ENCODE results near the gene HIRA. TPM values are rescaled to one million over a fixed set of nuclear protein-coding genes. Genes with fewer than 3 reads are reported as not detected.
"Not testable (repeated sequence)": the region's sequence is repeated elsewhere in the genome, so short reads cannot be mapped to it uniquely, and the experiment has no call there.

HIRA gene
- total RNA-seq, 1 donor from 2014 or later, result 38.2 TPM

- no peaks in the 10 kb centered on the region for H3K9me3 Mint-ChIP-seq
- no peak overlapping the region for H3K4me3 Mint-ChIP-seq
- H3K27ac Mint-ChIP-seq, result no peak overlapping the region
- H3K36me3 Mint-ChIP-seq, result peaks cover 10% of the 10 kb centered on the region
- DNase-seq (ENCODE audit: low spot score in 2 of 2, unreplicated experiment in 2 of 2), result no peak
- no peaks in the 10 kb centered on the region for H3K27me3 Mint-ChIP-seq (ENCODE audit: low read depth)
- no peak for TF ChIP-seq CTCF (IDR thresholded peaks at IDR 0.05; ENCODE audit: unreplicated experiment)
- peaks cover 2% of the 10 kb centered on the region for H3K4me1 Mint-ChIP-seq
Observed at GRCh38 chr22:19438298-19438697, 6.8 kb upstream of the HIRA start.

DNA sequence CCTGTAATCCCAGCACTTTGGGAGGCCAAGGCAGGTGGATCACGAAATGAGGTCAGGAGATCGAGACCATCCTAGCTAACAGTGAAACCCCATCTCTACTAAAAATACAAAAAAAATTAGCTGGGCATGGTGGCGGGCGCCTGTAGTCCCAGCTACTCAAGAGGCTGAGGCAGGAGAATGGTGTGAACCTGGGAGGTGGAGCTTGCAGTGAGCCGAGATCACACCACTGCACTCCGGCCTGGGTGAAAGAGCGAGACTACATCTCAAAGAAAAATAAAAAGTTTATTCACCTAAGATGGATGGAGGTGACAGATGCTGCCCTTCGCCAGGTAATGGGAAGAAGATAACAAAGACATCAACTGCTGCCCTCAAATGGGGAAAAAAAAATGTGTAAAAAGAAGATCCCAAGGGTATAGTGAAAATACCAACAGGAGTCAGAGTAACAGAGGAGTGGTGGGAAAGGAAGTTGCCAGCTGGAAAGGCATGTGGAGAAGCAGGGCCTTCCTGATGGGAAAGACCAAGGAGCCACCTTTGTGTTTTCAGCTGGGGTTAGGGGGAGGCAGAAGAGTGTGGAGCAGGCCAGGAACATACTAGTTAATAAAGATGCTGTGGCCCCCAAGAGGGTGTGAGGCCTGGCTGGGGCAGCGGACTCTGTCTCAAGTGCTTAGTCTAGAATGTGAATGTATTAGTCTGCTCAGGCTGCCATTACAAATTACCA, 5.1 kb upstream of the HIRA start:
- H3K27me3 Mint-ChIP-seq (ENCODE audit: low read depth); DNase-seq (ENCODE audit: low spot score in 2 of 2, unreplicated experiment in 2 of 2); H3K4me1 Mint-ChIP-seq; H3K27ac Mint-ChIP-seq; H3K9me3 Mint-ChIP-seq; H3K4me3 Mint-ChIP-seq: not testable (repeated sequence)
- peaks cover 10% of the 10 kb centered on the region for H3K36me3 Mint-ChIP-seq

DNA sequence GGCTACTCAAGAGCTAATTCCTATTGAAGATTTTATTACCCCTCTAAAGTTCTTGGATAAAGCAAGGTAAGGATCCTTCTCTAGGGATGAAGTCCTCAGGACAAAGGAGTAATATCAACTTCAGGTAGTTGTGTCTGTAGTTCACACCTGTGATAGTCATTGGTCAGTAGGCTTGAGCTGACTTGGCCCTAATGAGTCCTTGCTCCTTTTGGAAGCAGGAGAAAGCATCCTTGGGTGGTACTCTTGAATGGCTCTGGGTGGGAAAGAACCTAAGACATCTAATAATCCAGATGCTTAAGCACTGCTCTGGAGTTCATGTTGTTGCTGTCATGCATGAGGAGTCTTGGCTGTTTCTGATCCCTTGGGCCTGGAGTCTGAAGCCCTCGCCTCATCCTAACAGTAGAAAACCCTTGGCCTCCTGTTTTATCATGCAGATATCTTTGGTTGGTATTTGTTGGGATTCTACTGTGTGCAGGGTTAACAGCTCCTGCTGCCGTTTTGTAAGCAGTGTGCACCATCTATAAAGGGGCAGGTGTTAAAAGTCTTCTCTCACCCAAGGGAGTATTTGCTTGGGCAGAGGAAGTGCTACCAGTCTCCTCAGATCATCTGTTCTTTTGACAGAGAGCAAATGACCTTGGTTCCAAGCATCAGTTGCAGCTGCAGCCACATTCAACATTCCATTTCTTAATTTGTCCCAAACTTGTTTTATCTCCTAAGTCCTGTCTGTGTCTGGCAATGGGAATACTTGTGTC, 3.5 kb upstream of the HIRA start:
- no peak for DNase-seq (ENCODE audit: low spot score in 2 of 2, unreplicated experiment in 2 of 2)
- H3K27ac Mint-ChIP-seq, result no peak overlapping the region
- no peaks in the 10 kb centered on the region for H3K9me3 Mint-ChIP-seq
- H3K4me3 Mint-ChIP-seq, result no peak overlapping the region
- no peak for TF ChIP-seq CTCF (IDR thresholded peaks at IDR 0.05; ENCODE audit: unreplicated experiment)
- H3K36me3 Mint-ChIP-seq, result peaks cover 10% of the 10 kb centered on the region
- H3K4me1 Mint-ChIP-seq, result peaks cover 15% of the 10 kb centered on the region
- no peaks in the 10 kb centered on the region for H3K27me3 Mint-ChIP-seq (ENCODE audit: low read depth)

GRCh38 chr22:19434401-19434800, 2.9 kb upstream of the HIRA start:
- Mint-ChIP-seq H3K4me3 (peak overlapping the region; percentile 89), H3K9me3 (no peaks in the 10 kb centered on the region), H3K4me1 (peaks cover 21% of the 10 kb centered on the region), H3K27me3 (ENCODE audit: low read depth) (no peaks in the 10 kb centered on the region), H3K27ac (no peak overlapping the region), H3K36me3 (peaks cover 10% of the 10 kb centered on the region)
- no peak for DNase-seq (ENCODE audit: low spot score in 2 of 2, unreplicated experiment in 2 of 2)
- TF ChIP-seq CTCF (IDR thresholded peaks at IDR 0.05; ENCODE audit: unreplicated experiment), result no peak

DNA sequence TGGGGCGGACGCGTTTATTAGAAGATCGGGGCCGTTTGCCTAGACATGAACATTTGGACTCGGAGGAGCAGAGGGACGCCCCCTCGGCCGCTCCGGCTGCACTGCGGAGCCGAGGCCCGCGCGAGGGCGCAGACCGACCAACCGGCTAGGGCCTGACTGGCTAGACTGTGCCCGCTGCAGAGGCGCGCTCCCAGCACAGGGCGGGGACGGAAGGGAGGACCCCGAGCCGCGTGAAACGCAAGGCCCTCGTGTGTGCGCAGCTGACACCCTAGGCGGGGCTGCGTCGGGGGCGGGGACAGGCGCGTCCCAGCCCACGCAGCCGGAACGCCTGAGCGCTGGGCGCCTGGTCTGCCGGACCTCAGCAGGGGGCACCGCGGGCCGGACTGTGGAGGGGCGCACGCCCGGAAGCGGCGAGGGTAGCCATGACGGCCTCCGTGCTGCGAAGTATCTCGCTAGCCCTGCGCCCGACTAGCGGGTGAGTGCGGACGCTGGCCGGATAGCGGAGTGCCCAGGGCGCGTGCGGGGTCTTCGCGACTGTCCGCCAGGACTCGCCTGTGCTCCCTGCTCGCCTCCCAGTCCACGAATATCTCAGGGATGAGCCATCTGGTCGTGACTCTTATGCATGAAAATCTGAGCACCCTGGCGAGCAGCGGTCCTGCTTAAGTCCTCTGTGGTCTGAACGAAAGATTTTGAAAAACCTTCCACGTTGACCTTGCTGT, 759 bp upstream of the HIRA start, which contains the start of gene MRPL40:
MRPL40 (plus strand) TSS at position 413 of the 719 bp plus-strand sequence; CDS start at position 423, 10 bp downstream.
- H3K4me3 Mint-ChIP-seq, result peak within 1 kb of the TSS; percentile 89
- no peak for TF ChIP-seq CTCF (IDR thresholded peaks at IDR 0.05; ENCODE audit: unreplicated experiment)
- no peaks in the 10 kb centered on the region for H3K9me3 Mint-ChIP-seq
- peaks cover 12% of the 10 kb centered on the region for H3K36me3 Mint-ChIP-seq
- no peaks in the 10 kb centered on the region for H3K27me3 Mint-ChIP-seq (ENCODE audit: low read depth)
- peak within 1 kb of the TSS; percentile 96 for H3K27ac Mint-ChIP-seq
- H3K4me1 Mint-ChIP-seq, result peaks cover 22% of the 10 kb centered on the region
- DNase-seq (ENCODE audit: low spot score in 2 of 2, unreplicated experiment in 2 of 2), result peak; percentile 80 to 87
